AG10803 (cell line): ENCODE results near the gene OCSTAMP.

Experiments
- DNase-seq: peaks from one replicate; pipeline ENCODE4 v3.0.0; 2010; ENCODE audit warnings: low read depth
- H3K4me3 ChIP-seq: 2 replicates; pipeline ENCODE4 v1.5.1; 2011; ENCODE audit warnings: mild to moderate bottlenecking, low read length, control low read depth
- TF ChIP-seq, protein P1 (sequence below): conservative IDR thresholded peaks from 2 replicates; pipeline ENCODE4 v1.5.1; 2011; ENCODE audit warnings: mild to moderate bottlenecking, low read length, control low read depth, inconsistent platforms

The OCSTAMP gene

DNA sequence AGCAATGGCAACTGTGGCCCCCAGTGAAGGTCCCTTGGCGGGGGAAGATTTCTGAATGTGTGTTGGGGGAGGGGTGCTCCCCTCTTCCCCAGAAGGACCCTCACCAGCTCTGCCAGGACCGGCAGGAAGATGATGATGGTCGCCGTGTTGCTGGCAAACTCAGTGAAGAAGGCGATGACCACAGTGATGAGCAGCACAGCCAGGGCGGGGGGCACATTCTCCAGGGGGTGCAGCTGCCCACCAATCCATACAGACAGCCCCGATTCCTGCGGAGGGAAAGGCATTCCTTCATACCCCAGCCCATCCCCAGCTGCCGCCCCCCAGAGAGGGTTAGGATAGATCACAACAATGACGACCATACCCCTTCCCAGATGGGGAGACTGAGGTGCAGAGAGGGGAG is 15.7 kb upstream of the OCSTAMP start:
- no peak overlapping the region for H3K4me3 ChIP-seq
- TF ChIP-seq, protein P1, sequence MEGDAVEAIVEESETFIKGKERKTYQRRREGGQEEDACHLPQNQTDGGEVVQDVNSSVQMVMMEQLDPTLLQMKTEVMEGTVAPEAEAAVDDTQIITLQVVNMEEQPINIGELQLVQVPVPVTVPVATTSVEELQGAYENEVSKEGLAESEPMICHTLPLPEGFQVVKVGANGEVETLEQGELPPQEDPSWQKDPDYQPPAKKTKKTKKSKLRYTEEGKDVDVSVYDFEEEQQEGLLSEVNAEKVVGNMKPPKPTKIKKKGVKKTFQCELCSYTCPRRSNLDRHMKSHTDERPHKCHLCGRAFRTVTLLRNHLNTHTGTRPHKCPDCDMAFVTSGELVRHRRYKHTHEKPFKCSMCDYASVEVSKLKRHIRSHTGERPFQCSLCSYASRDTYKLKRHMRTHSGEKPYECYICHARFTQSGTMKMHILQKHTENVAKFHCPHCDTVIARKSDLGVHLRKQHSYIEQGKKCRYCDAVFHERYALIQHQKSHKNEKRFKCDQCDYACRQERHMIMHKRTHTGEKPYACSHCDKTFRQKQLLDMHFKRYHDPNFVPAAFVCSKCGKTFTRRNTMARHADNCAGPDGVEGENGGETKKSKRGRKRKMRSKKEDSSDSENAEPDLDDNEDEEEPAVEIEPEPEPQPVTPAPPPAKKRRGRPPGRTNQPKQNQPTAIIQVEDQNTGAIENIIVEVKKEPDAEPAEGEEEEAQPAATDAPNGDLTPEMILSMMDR, result no peak
- no peak for DNase-seq

DNA sequence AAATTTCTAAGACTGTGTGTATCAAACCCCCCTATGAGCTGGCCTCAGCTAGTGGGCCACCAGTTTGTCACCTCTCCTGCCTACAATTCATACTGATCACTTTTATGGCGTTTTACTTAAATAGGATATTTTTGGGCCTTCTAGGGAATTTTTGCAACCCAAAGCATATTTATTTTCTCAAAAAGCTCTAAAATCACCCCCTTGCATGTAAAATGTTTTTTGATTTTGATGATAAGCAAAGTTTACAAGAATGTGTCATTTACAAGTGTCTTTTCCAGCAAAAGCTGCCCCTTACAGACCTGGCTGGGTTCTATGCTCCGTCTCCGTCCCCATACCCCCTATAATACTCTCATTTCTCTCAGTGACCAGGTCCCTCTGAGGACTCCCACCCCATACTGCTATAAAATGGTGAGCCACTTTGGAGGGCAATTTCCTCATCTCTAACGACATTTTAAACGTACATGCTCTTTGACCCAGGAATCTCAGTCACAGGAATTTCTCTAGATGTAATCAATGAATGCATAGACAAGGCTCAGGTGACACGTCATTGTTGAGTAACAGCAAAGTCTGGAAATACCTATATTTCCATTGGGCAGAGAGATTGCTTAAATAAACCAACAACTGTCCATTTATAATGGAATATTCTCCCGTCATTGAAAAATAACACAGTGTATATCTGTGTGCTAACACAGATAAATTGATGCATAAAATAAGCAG is 13.9 kb upstream of the OCSTAMP start:
- H3K4me3 ChIP-seq, result no peak overlapping the region
- DNase-seq, result no peak
- TF ChIP-seq, protein P1, result no peak

DNA sequence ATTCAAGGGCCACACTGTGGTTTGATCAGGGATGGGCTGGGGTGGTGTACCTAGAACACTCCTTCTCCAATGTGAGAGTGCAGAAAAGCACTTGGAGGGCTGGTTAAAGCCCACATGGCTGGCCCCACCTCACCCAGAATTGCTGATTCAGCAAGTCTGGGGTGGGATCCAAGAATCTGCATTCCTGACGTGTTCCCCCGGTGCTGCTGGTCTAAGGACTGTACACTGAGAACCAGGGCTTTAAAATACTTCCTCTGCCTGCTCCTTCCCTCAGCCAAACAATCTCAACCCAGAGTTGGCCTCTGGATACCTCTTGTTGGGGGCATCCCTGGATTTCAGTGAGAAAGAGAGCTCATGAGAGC is 13.4 kb upstream of the OCSTAMP start:
- TF ChIP-seq, protein P1, result no peak
- no peak overlapping the region for H3K4me3 ChIP-seq
- DNase-seq, result no peak

DNA sequence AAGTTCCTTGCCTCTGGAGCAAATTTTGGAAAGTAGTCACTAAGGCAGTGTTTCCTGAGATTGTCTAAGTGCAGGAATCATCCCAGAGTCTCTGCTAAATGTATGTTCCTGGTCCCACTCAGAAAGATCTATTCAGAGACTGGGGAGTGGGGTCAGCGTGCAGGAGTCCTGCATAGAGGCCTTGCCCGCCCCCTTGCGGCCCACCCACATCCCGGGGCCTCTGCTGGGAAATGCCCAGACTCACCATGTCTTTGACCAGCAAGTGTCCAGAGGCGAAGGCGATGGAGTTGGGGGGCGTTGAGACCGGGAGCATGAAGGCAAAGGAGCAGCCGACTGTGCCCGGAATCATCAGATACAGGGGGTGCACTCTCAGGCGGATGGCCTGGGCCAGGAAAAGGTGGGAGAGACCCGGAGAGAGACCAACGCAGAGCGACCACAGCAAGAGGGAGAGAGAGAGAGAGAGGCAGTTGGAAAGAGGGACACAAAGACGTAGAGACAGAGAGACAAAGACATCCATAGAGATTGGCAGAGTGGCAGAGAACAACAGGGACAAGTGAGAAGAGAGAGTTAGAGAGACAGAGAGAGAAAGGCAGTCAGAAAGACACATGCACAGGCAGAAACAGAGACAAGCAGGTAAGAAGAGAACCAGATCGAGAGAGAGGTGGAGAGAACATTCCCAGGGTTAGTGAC is 12.9 kb upstream of the OCSTAMP start:
- H3K4me3 ChIP-seq, result no peak overlapping the region; the same call in 1 of the 2 replicates
- TF ChIP-seq, protein P1, result no peak; the same call in 1 of the 2 replicates
- no peak for DNase-seq

DNA sequence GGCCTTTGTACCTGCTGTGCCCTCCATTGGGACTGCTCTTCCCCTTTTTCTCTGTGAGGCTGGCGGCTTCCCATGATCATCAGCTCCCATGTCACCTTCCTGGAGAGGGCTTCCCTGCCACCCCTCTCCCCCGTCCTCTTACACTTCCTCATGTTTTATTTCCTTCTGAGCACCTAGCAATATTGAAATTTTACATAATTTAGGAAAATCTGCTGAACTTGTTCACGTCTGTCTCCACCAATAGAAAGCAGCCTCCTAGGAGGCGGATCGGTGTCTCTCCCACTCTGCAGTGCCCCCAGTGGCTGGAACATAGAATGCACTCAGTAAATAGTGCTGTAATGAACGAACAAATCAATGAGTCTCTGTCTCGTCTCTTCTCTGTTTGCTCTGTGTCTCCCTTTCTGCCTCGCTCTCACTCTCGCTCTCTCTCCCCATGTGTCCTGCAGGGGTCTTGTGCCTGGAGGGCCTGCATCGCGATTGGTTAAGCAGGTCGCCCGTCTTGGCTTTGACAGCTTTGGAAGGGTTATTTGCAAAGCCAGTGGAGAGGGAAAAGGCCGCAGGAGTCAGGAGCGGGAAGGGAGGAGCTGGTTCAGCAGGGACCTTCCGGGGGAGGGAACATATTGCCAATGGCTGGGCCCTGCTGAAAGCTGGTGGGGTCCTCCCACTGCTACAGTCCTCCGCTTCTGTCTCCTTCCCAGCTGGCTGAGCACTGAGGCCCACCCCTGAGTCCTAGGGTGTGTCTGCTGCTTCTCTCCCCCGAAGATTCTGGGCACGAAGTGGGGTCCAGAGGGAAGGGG is 12.1 kb upstream of the OCSTAMP start:
- DNase-seq, result peak; percentile 57
- TF ChIP-seq, protein P1, result peak; percentile 87
- peak overlapping the region; percentile 49 for H3K4me3 ChIP-seq

DNA sequence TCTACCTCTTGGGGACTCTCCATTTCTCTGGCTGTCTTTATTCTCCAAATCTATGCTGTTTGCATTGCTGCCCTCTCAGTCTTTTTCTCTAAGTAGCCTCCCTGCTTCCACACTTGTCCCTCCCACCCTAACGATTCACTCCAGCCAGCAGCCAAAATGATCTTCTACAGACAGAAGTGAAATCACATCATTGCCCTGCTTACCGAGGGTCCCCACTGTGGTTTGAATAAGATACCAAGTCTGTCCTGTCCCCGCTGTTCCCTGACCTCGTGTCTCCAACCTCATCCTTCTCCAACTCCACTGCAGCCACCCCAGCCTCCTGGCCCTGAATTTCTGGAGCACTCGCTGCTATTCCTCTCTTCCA is 11.5 kb upstream of the OCSTAMP start:
- no peak for DNase-seq
- TF ChIP-seq, protein P1, result no peak
- H3K4me3 ChIP-seq, result peak overlapping the region; percentile 49; the same call in 1 of the 2 replicates
